Immature natural killer cell (primary cell): Measurements from ENCODE around the gene ABHD4. TPM values are rescaled to one million over a fixed set of nuclear protein-coding genes. Genes with fewer than 3 reads are reported as not detected.
A peak's percentile ranks its signal among the peaks of the same experiment; 100 is the strongest.
"Not testable (repeated sequence)": the region's sequence is repeated elsewhere in the genome, so short reads cannot be mapped to it uniquely, and the experiment has no call there.

Source experiments
- DNase-seq, 3 donors: peaks; one replicate each; pipeline ENCODE4 v3.0.0; 2022; ENCODE audit warnings: mixed read lengths in 1 of 3
- H3K27ac Mint-ChIP-seq, 6 donors: one replicate each; pipeline ENCODE4 v1.8.0; 2020; ENCODE audit warnings: mixed read lengths in 6 of 6, mild to moderate bottlenecking in 5 of 6, inconsistent platforms in 4 of 6, moderate library complexity in 3 of 6
- H3K27me3 Mint-ChIP-seq, 3 donors: one replicate each; pipeline ENCODE4 v1.8.0; 2020 to 2021; ENCODE audit warnings: low read depth in 3 of 3, mild to moderate bottlenecking in 3 of 3, mixed read lengths in 3 of 3, moderate library complexity in 3 of 3, inconsistent platforms in 1 of 3
- H3K36me3 Mint-ChIP-seq, 3 donors: one replicate each; pipeline ENCODE4 v1.8.0; 2020; ENCODE audit warnings: mixed read lengths in 3 of 3, inconsistent platforms in 2 of 3, mild to moderate bottlenecking in 2 of 3
- H3K4me1 Mint-ChIP-seq, 2 donors: one replicate each; pipeline ENCODE4 v1.8.0; 2020; ENCODE audit warnings: inconsistent platforms in 2 of 2, mild to moderate bottlenecking in 2 of 2, mixed read lengths in 2 of 2, moderate library complexity in 1 of 2
- H3K4me3 Mint-ChIP-seq, 5 donors: one replicate each; pipeline ENCODE4 v1.8.0; 2020; ENCODE audit warnings: mild to moderate bottlenecking in 5 of 5, mixed read lengths in 5 of 5, inconsistent platforms in 3 of 5, moderate library complexity in 3 of 5
- H3K9me3 Mint-ChIP-seq, 6 donors: one replicate each; pipeline ENCODE4 v1.8.0; 2020; ENCODE audit warnings: mild to moderate bottlenecking in 6 of 6, mixed read lengths in 6 of 6, inconsistent platforms in 4 of 6, moderate library complexity in 3 of 6
- polyA plus RNA-seq, 3 donors: library from polyadenylated mRNA; unstranded; fragments of 300-500 nt; fragmentation: Illumina TruSeq; gene quantifications; one replicate each; pipeline ENCODE4 v1.2.3, GENCODE V29; 2021

Gene ABHD4, protein sequence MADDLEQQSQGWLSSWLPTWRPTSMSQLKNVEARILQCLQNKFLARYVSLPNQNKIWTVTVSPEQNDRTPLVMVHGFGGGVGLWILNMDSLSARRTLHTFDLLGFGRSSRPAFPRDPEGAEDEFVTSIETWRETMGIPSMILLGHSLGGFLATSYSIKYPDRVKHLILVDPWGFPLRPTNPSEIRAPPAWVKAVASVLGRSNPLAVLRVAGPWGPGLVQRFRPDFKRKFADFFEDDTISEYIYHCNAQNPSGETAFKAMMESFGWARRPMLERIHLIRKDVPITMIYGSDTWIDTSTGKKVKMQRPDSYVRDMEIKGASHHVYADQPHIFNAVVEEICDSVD
- 10 to 100 TPM; 16.2 to 37.5 (median 30.8) TPM for polyA plus RNA-seq

GRCh38 chr14:22598099-22598895 lies at the start of gene ABHD4:
Gene ABHD4 (plus strand): TSS chr14:22598300. CDS start chr14:22598307, 7 bp downstream.
- Mint-ChIP-seq H3K4me1 (peaks cover 40 to 44% of the 10 kb centered on the region in 2 donors), H3K9me3 (no peaks in the 10 kb centered on the region), H3K27ac (peak within 1 kb of the TSS; percentile 91 to 98 (median 95)), H3K27me3 (peaks cover 0 to 12% (median 2%) of the 10 kb centered on the region in 3 donors), H3K36me3 (peaks cover 14 to 15% (median 14%) of the 10 kb centered on the region in 3 donors), H3K4me3 (peak within 1 kb of the TSS; percentile 96 to 99 (median 97))
- peak; percentile 76 to 78 (median 76) for DNase-seq

GRCh38 chr14:22549324-22549962 lies 48.7 kb upstream of the ABHD4 start:
- Mint-ChIP-seq H3K4me3 (peak overlapping the region in 4 of 5 donors; percentile 5 to 71 (median 25)), H3K27me3 (peaks cover 0 to 4% (median 3%) of the 10 kb centered on the region in 3 donors), H3K27ac (peak overlapping the region; percentile 98 to 100 (median 99)), H3K9me3 (no peaks in the 10 kb centered on the region), H3K4me1 (peaks cover 52 to 78% of the 10 kb centered on the region in 2 donors), H3K36me3 (peaks cover 20 to 40% (median 23%) of the 10 kb centered on the region in 3 donors)
- no peak for DNase-seq

GRCh38 chr14:22549981-22550673 lies 48.0 kb upstream of the ABHD4 start:
- Mint-ChIP-seq H3K36me3 (peaks cover 18 to 40% (median 23%) of the 10 kb centered on the region in 3 donors), H3K27me3 (peaks cover 2 to 4% (median 3%) of the 10 kb centered on the region in 3 donors), H3K4me3 (peak overlapping the region; percentile 5 to 71 (median 26)), H3K9me3 (no peaks in the 10 kb centered on the region), H3K27ac (peak overlapping the region; percentile 98 to 100 (median 99)), H3K4me1 (peaks cover 57 to 78% of the 10 kb centered on the region in 2 donors)
- DNase-seq: peak in 2 of 3 donors; percentile 37 to 54

DNA sequence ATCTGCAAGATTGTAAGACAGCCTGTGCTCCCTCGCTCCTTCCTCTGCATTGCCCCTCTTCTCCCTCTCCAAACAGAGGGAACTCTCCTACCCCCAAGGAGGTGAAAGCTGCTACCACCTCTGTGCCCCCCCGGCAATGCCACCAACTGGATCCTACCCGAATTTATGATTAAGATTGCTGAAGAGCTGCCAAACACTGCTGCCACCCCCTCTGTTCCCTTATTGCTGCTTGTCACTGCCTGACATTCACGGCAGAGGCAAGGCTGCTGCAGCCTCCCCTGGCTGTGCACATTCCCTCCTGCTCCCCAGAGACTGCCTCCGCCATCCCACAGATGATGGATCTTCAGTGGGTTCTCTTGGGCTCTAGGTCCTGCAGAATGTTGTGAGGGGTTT lies 46.5 kb upstream of the ABHD4 start:
- DNase-seq: no peak
- H3K36me3 Mint-ChIP-seq: peaks cover 18 to 43% (median 23%) of the 10 kb centered on the region in 3 donors
- peak overlapping the region in 2 of 5 donors; percentile 12 to 71 for H3K4me3 Mint-ChIP-seq
- H3K9me3 Mint-ChIP-seq: peaks cover 0 to 4% (median 2%) of the 10 kb centered on the region in 6 donors
- H3K27ac Mint-ChIP-seq: peak overlapping the region; percentile 98 to 100 (median 99)
- peaks cover 12 to 16% (median 14%) of the 10 kb centered on the region in 3 donors for H3K27me3 Mint-ChIP-seq
- H3K4me1 Mint-ChIP-seq: peaks cover 70 to 86% of the 10 kb centered on the region in 2 donors

DNA sequence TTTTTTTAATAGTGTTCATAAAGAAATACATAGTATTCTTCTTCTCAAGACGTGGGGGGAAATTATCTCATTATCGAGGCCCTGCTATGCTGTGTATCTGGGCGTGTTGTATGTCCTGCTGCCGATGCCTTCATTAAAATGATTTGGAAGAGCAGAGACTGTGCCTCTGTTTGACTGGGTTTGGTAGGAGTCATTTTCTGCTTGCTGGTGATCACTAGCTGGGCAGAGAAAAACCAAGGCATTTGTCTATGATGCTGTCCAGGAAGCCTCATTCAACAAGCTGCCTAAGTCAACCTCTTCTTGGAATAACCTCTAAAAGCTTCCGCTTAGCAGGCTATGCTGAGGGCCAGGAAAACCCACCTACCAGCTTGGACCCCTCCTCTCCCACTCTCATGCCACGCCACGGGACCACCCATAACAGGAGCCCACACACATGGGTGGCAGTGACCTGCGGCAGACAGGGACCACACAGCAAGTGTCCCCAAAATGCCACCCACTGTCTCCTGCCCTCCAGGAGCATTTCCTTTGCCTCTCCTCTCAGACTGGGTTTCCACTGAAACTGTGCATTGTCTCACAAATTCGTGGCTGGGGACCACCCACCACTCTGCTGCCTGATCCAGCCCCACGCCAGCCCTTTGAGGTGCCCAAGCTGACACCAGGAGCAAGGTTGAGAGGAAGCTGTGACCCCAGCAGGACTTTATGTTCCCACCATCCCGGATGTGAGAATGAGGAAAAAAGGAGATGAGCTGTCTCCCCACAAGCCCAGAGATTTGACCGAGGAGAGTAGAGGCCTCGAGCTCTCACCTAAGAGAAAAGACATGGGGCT lies 45.9 kb upstream of the ABHD4 start:
- Mint-ChIP-seq H3K27ac (peak overlapping the region; percentile 98 to 100 (median 99)), H3K36me3 (peaks cover 18 to 43% (median 23%) of the 10 kb centered on the region in 3 donors), H3K9me3 (peaks cover 0 to 4% (median 2%) of the 10 kb centered on the region in 6 donors), H3K4me3 (peak overlapping the region in 2 of 5 donors; percentile 12 to 71), H3K4me1 (peaks cover 75 to 92% of the 10 kb centered on the region in 2 donors), H3K27me3 (peaks cover 12 to 22% (median 20%) of the 10 kb centered on the region in 3 donors)
- no peak for DNase-seq

- no peak for DNase-seq
- Mint-ChIP-seq H3K27ac (peak overlapping the region; percentile 98 to 100 (median 99)), H3K4me3 (peak overlapping the region in 1 of 5 donors; percentile 7), H3K9me3 (peaks cover 0 to 4% (median 2%) of the 10 kb centered on the region in 6 donors), H3K36me3 (peaks cover 16 to 41% (median 20%) of the 10 kb centered on the region in 3 donors), H3K27me3 (peaks cover 12 to 25% (median 25%) of the 10 kb centered on the region in 3 donors), H3K4me1 (peaks cover 81 to 96% of the 10 kb centered on the region in 2 donors)
Measured at GRCh38 chr14:22552827-22553076, 45.3 kb upstream of the ABHD4 start.

GRCh38 chr14:22553445-22553844 lies 44.7 kb upstream of the ABHD4 start:
- peaks cover 17 to 28% (median 26%) of the 10 kb centered on the region in 3 donors for H3K27me3 Mint-ChIP-seq
- no peak for DNase-seq
- peak overlapping the region; percentile 98 to 100 (median 99) for H3K27ac Mint-ChIP-seq
- peaks cover 87 to 96% of the 10 kb centered on the region in 2 donors for H3K4me1 Mint-ChIP-seq
- H3K36me3 Mint-ChIP-seq: peaks cover 10 to 34% (median 13%) of the 10 kb centered on the region in 3 donors
- H3K9me3 Mint-ChIP-seq: peaks cover 0 to 4% (median 2%) of the 10 kb centered on the region in 6 donors
- H3K4me3 Mint-ChIP-seq: peak overlapping the region in 3 of 5 donors; percentile 7 to 25 (median 9)

GRCh38 chr14:22553861-22554497 lies 44.1 kb upstream of the ABHD4 start:
- Mint-ChIP-seq H3K4me1 (peaks cover 90 to 96% of the 10 kb centered on the region in 2 donors), H3K4me3 (peak overlapping the region in 4 of 5 donors; percentile 7 to 42 (median 17)), H3K36me3 (peaks cover 7 to 30% (median 9%) of the 10 kb centered on the region in 3 donors), H3K27me3 (peaks cover 18 to 31% (median 28%) of the 10 kb centered on the region in 3 donors), H3K27ac (peak overlapping the region; percentile 98 to 100 (median 100))
- not testable (repeated sequence) for DNase-seq, H3K9me3 Mint-ChIP-seq

DNA sequence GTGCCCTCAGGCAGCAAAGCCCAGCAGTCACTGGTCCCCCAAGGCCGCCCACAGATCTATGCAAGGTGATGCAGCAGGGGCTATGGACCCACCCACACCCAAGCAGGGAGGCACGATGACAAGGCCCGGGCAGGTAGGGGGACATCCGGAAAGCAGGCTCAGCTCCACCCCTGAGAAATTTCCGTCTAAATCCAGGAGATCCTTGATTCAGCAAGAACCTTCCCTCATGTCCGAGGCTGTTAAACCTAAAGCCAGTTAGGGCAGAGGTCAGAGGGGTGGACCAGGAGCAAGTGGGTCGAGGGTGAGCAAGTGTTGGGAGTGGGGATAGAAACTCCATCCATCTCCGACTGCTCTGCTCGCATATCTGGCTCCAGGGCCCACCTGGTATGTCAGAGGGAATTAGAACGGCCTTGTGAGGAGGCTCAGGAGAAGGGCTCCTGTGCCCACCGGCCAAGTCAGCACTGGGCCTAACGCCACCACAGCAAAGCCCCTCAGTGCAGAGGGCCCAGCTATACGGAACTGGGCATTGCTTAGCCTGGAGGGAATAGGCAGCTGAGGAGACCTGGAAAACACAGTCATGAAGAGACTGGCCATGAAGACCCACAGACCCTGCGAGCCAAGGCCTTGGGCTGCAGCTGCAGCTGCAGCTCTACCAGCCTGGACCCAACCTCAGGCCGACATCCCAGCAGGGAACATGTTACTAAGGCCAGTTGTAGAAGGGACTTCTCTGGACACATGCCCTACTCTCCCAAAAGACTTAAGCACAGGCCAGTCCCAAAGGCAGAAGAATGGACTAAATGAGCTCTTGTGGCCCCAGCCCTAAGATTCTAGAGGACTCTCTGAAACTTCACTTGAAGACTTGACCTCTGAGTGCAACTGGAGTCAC lies 43.4 kb upstream of the ABHD4 start:
- Mint-ChIP-seq H3K4me3 (peak overlapping the region in 4 of 5 donors; percentile 80 to 82 (median 82)), H3K36me3 (peaks cover 3 to 23% (median 4%) of the 10 kb centered on the region in 3 donors), H3K9me3 (peaks cover 0 to 4% (median 2%) of the 10 kb centered on the region in 6 donors), H3K27ac (peak overlapping the region; percentile 99 to 100 (median 100)), H3K27me3 (peaks cover 18 to 33% (median 28%) of the 10 kb centered on the region in 3 donors), H3K4me1 (peaks cover 90 to 96% of the 10 kb centered on the region in 2 donors)
- DNase-seq: no peak

DNA sequence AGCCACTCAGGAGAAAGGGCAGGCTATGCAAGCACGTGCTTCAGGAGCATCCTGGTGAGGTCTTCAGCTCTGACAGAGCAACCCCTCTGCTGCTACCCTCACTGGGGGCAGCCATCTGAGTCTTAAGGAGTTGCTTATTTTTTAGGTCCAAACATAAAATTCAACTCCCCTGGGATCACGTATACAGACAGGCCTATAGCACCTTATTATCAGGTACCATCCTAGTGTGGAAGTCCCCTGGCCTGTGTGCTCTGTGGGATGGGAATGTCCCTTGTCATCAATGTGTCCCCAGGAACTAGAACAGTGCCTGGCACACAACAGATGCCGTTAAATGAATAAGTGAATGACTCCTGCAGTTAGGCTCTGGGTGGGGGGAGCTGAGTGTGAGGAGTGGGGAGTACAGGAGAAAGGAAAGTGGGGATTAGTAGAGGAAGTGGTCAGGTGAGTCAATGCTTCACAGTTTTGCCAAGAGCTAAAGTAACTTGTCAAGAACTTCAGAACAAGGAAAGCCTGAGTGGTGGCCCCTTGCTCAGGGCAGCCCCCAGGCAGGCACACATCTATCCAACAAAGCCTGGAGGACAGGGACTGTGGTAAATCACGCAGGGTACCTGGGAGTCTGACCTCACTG lies 42.6 kb upstream of the ABHD4 start:
- H3K9me3 Mint-ChIP-seq: peaks cover 0 to 4% (median 2%) of the 10 kb centered on the region in 6 donors
- peak overlapping the region; percentile 80 to 82 (median 81) for H3K4me3 Mint-ChIP-seq
- peaks cover 3 to 16% (median 4%) of the 10 kb centered on the region in 3 donors for H3K36me3 Mint-ChIP-seq
- DNase-seq: peak in 1 of 3 donors; percentile 58
- H3K4me1 Mint-ChIP-seq: peaks cover 90 to 96% of the 10 kb centered on the region in 2 donors
- H3K27ac Mint-ChIP-seq: peak overlapping the region; percentile 99 to 100 (median 100)
- H3K27me3 Mint-ChIP-seq: peaks cover 16 to 35% (median 29%) of the 10 kb centered on the region in 3 donors
